Endodermal cell (in vitro differentiated cells): ENCODE results near the gene WWP2. TPM values are rescaled to one million over a fixed set of nuclear protein-coding genes. Genes with fewer than 3 reads are reported as not detected.
A peak's percentile ranks its signal among the peaks of the same experiment; 100 is the strongest.

ENCODE experiments used
- DNase-seq: peaks from one replicate; pipeline ENCODE4 v3.0.0-alpha.2; 2017
- H3K27ac ChIP-seq: 2 replicates; pipeline ENCODE4 v1.5.1; 2013; ENCODE audit warnings: mild to moderate bottlenecking, low read depth, low read length, moderate library complexity
- H3K27me3 ChIP-seq: 2 replicates; pipeline ENCODE4 v1.6.1; 2013; ENCODE audit warnings: mild to moderate bottlenecking, low read length, moderate library complexity; ENCODE audit not compliant: insufficient read depth, control insufficient read depth, poor library complexity, severe bottlenecking
- H3K36me3 ChIP-seq: 2 replicates; pipeline ENCODE4 v1.7.0; 2013; ENCODE audit warnings: mild to moderate bottlenecking, low read length, moderate library complexity; ENCODE audit not compliant: control insufficient read depth, insufficient read depth
- H3K4me1 ChIP-seq: one replicate; pipeline ENCODE4 v1.7.0; 2013; ENCODE audit warnings: low read length; ENCODE audit not compliant: control insufficient read depth, insufficient read depth
- H3K4me3 ChIP-seq: 2 replicates; pipeline ENCODE4 v1.5.1; 2013; ENCODE audit warnings: mild to moderate bottlenecking, low read length, moderate library complexity
- H3K9ac ChIP-seq: 2 replicates; pipeline ENCODE4 v1.6.1; 2013; ENCODE audit warnings: mild to moderate bottlenecking, low read length, moderate library complexity; ENCODE audit not compliant: poor library complexity, severe bottlenecking; ENCODE audit errors: extremely low read depth
- H3K9me3 ChIP-seq: 2 replicates; pipeline ENCODE4 v1.6.1; 2013; ENCODE audit warnings: mild to moderate bottlenecking, low read length, moderate library complexity; ENCODE audit not compliant: control insufficient read depth
- H3K27ac Mint-ChIP-seq: 2 replicates; pipeline ENCODE4 v1.8.0; 2020; ENCODE audit warnings: mixed read lengths
- H3K27me3 Mint-ChIP-seq: 2 replicates; pipeline ENCODE4 v1.8.0; 2021; ENCODE audit warnings: mild to moderate bottlenecking, mixed read lengths; ENCODE audit not compliant: insufficient read depth
- H3K36me3 Mint-ChIP-seq: 2 replicates; pipeline ENCODE4 v1.8.0; 2020; ENCODE audit warnings: low read depth, mixed read lengths
- H3K4me1 Mint-ChIP-seq: 2 replicates; pipeline ENCODE4 v1.8.0; 2020; ENCODE audit warnings: mixed read lengths
- H3K4me3 Mint-ChIP-seq: 2 replicates; pipeline ENCODE4 v1.8.0; 2020; ENCODE audit warnings: mild to moderate bottlenecking, moderate library complexity, mixed read lengths
- H3K9me3 Mint-ChIP-seq: 2 replicates; pipeline ENCODE4 v1.8.0; 2020; ENCODE audit warnings: mild to moderate bottlenecking, mixed read lengths
- WGBS, 2 experiments: methylation state at CpG; one replicate each; pipeline versions ENCODE4 v1.1.5 to v1.1.7; 2013; ENCODE audit warnings: missing lambda C conversion rate in 2 of 2, mixed read lengths in 1 of 2; ENCODE audit not compliant: insufficient coverage in 1 of 2, insufficient read length in 1 of 2; 5-methylcytosine and 5-hydroxymethylcytosine counted together
- total RNA-seq, 2 donors: library from RNA; stranded (reverse); fragmentation: NEBNext Ultra II Directional in 1 of 2; extraction: Animal tissue kit (Norgen Biotek cat#: 25700) in 1 of 2; gene quantifications; 2 replicates in 1 of 2; 3 replicates in 1 of 2; pipeline ENCODE4 v1.2.1, GENCODE V29; 2021
- TF ChIP-seq, protein P1 (sequence below): fragments of 200-600 bp; sonication (generic); conservative IDR thresholded peaks from 2 replicates; pipeline ENCODE4 v1.5.0; 2021; ENCODE audit warnings: antibody characterized with exemption, mild to moderate bottlenecking

WWP2 gene
- total RNA-seq, 2 donors from 2014 or later: 42.3 to 50.0 TPM

DNA sequence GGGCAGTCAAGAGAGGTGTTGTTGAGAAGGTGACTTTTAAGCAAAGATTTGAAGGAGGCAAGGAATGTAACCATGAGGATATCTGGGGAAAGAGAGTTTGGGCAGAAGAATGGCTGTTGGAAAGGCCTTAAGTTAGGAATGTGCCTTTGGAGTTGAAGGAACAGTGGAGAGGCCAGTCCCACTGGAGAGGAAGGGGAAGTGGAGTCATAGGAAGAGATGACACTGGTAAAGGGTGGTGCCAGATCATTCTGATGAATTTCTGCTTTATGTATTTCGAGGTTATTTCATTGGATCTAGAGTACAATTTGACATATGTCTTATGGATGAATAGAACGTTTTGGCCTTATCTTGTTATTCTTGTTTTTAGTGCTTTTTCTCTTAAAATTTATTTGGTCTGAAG is 93.5 kb downstream of the WWP2 start:
- peaks cover 6% of the 10 kb centered on the region for H3K9me3 ChIP-seq
- Mint-ChIP-seq H3K27me3 (no peaks in the 10 kb centered on the region), H3K4me3 (no peak overlapping the region), H3K36me3 (peaks cover 41% of the 10 kb centered on the region), H3K27ac (no peak overlapping the region), H3K9me3 (peaks cover 7% of the 10 kb centered on the region), H3K4me1 (no peaks in the 10 kb centered on the region)
- peaks cover 8% of the 10 kb centered on the region for H3K36me3 ChIP-seq
- H3K9ac ChIP-seq: no peak overlapping the region
- no peaks in the 10 kb centered on the region for H3K27me3 ChIP-seq
- H3K4me1 ChIP-seq: no peaks in the 10 kb centered on the region
- WGBS, 2 experiments: 82 to 92% methylated on average over 2 of the region's 2 CpGs
- H3K4me3 ChIP-seq: no peak overlapping the region
- TF ChIP-seq, protein P1, sequence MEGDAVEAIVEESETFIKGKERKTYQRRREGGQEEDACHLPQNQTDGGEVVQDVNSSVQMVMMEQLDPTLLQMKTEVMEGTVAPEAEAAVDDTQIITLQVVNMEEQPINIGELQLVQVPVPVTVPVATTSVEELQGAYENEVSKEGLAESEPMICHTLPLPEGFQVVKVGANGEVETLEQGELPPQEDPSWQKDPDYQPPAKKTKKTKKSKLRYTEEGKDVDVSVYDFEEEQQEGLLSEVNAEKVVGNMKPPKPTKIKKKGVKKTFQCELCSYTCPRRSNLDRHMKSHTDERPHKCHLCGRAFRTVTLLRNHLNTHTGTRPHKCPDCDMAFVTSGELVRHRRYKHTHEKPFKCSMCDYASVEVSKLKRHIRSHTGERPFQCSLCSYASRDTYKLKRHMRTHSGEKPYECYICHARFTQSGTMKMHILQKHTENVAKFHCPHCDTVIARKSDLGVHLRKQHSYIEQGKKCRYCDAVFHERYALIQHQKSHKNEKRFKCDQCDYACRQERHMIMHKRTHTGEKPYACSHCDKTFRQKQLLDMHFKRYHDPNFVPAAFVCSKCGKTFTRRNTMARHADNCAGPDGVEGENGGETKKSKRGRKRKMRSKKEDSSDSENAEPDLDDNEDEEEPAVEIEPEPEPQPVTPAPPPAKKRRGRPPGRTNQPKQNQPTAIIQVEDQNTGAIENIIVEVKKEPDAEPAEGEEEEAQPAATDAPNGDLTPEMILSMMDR: no peak
- no peak for DNase-seq
- no peak overlapping the region for H3K27ac ChIP-seq

DNA sequence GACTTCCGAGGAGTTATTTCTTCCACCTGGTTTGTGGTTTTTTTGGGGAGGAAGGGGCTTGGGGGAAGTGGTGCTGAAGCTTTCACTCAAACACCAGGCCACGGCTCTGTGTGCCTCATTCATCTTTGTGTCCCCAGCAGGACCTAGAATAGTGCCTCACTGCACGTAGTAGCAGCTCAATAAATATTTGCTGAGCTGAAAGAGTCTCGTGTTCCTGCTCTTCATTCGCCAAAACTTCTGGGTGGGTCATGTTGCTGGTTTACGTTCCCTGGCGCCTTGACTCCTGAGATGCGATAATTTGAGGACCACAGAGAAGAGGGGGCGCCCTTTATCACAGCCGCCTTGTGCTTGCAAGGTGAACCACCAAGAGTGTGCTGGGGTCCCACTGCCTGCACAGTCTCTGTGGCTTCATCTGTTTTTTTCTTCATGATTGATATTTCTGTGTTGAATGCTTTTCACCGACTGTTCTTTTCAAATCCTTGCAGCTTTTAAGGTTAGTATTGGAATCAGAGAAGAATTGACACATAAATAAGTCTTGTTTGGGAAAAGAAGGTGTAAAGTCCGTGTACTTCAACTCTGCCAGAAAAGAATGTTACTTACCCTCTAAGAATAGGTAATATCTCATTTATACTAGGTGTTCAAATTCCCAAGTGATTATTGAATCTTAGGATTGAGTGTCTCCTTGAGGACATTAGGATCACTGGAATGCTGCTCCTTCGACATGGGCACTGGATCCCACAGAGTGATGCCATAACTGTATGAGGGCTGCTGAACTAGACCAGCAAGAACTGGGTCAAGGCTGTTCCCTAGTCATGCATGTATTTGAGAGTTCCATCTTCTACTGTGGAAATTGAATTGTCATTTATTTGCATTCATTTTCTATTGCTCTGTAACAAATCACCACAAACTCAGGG is 96.3 kb downstream of the WWP2 start:
- 90 to 94% methylated on average over 10 to 13 of the region's 13 CpGs for WGBS, 2 experiments

DNA sequence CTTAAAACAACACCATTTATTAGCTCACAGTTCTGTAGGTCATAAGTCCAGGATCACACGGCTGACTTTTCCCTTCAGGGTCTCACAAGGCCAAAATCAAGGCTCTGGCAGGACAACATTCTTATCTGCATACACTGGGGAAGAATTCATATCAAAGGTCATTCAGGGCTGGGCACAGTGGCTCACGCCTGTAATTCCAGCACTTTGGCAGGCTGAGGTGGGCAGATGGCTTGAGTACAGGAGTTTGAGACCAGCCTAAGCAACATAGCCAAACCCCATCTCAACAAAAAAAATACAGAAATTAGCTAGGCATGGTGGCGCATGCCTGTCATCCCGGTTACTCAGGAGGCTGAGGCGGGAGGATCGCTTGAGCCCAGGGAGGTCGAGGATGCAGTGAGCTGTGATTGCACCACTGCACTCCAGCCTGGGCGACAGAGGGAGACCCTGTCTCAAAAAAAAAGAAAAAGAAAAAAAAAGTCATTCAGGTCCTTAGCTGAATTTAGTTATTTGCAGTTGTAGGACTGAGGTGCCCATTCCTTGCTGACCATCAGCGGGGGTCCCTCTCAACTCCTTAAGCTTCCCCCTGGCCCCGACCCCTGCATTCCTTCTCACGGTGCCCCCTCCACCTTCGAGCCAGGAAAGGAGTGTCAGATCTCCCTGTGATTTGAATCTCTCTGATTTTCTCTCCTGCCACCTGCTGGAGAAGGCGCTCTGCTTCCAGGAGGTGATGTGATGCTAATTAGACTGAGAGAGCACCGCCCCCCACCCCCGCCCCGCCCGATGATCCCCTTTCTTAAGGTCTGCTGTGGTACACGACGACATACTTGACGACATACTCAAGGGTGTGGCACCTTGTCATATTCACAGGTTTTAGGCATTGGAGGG is 97.2 kb downstream of the WWP2 start:
- DNase-seq: peak; percentile 91

More for the DNA sequence above, 96.3 kb downstream of the WWP2 start:
- H3K4me1 Mint-ChIP-seq: peaks cover 2% of the 10 kb centered on the region
- Histone ChIP-seq H3K27ac (no peak overlapping the region), H3K4me1 (no peaks in the 10 kb centered on the region), H3K4me3 (no peak overlapping the region), H3K9me3 (peaks cover 6% of the 10 kb centered on the region), H3K9ac (no peak overlapping the region), H3K36me3 (peaks cover 8% of the 10 kb centered on the region), H3K27me3 (no peaks in the 10 kb centered on the region)
- no peak for DNase-seq
- no peak overlapping the region for H3K27ac Mint-ChIP-seq
- TF ChIP-seq, protein P1: no peak
- H3K36me3 Mint-ChIP-seq: peaks cover 37% of the 10 kb centered on the region
- H3K27me3 Mint-ChIP-seq: no peaks in the 10 kb centered on the region
- no peak overlapping the region for H3K4me3 Mint-ChIP-seq
- peaks cover 7% of the 10 kb centered on the region for H3K9me3 Mint-ChIP-seq

More for the DNA sequence above, 97.2 kb downstream of the WWP2 start:
- Mint-ChIP-seq H3K4me1 (peaks cover 2% of the 10 kb centered on the region), H3K9me3 (peaks cover 7% of the 10 kb centered on the region), H3K36me3 (peaks cover 33% of the 10 kb centered on the region), H3K27me3 (no peaks in the 10 kb centered on the region), H3K27ac (no peak overlapping the region), H3K4me3 (no peak overlapping the region)
- peaks cover 8% of the 10 kb centered on the region for H3K36me3 ChIP-seq
- TF ChIP-seq, protein P1: peak; percentile 69
- no peak overlapping the region for H3K27ac ChIP-seq
- H3K27me3 ChIP-seq: no peaks in the 10 kb centered on the region
- peaks cover 6% of the 10 kb centered on the region for H3K9me3 ChIP-seq
- H3K4me1 ChIP-seq: no peaks in the 10 kb centered on the region
- H3K9ac ChIP-seq: no peak overlapping the region
- 58 to 75% methylated on average over 7 to 20 of the region's 20 CpGs for WGBS, 2 experiments
- no peak overlapping the region for H3K4me3 ChIP-seq
